HEK293T (cell line): Measurements from ENCODE around the gene NFE2L3.
"Not testable (repeated sequence)": the region's sequence is repeated elsewhere in the genome, so short reads cannot be mapped to it uniquely, and the experiment has no call there.

Experiments
- BHLHE40 ChIP-seq: fragments of 450-650 bp; IDR thresholded peaks from 2 replicates; pipeline ENCODE4 v1.6.1; 2016; ENCODE audit warnings: mild to moderate bottlenecking, moderate library complexity, borderline replicate concordance
- FOXA1 ChIP-seq: fragments of 450-650 bp; IDR thresholded peaks from 2 replicates; pipeline ENCODE4 v1.6.1; 2016; ENCODE audit warnings: mild to moderate bottlenecking
- FOXK2 ChIP-seq: fragments of 450-650 bp; IDR thresholded peaks from 2 replicates; pipeline ENCODE4 v1.6.1; 2016; ENCODE audit warnings: mild to moderate bottlenecking
- FOXM1 ChIP-seq: fragments of 450-650 bp; IDR thresholded peaks from 2 replicates; pipeline ENCODE4 v1.6.1; 2017; ENCODE audit warnings: mild to moderate bottlenecking, borderline replicate concordance
- L3MBTL2 ChIP-seq: fragments of 450-650 bp; conservative IDR thresholded peaks from 2 replicates; pipeline ENCODE4 v1.6.1; 2016; ENCODE audit warnings: mild to moderate bottlenecking

GRCh38 chr7:26176696-26177095 lies 24.7 kb downstream of the NFE2L3 start:
- not testable (repeated sequence) for TF ChIP-seq FOXM1, FOXK2, BHLHE40, FOXA1, L3MBTL2
